GM08714 (cell line): ENCODE measurements around the gene MRC2.
"Not testable (repeated sequence)": the region's sequence is repeated elsewhere in the genome, so short reads cannot be mapped to it uniquely, and the experiment has no call there.

Source experiments
- H3K4me3 ChIP-seq: fragments of 200-500 bp; sonication (Bioruptor generic); 2 replicates; pipeline ENCODE4 v1.5.1; 2014; ENCODE audit warnings: mild to moderate bottlenecking, low read length, inconsistent platforms
- ZNF274 ChIP-seq: IDR thresholded peaks from 2 replicates; pipeline ENCODE4 v1.6.1; 2012; ENCODE audit warnings: mild to moderate bottlenecking, low read depth, low read length

The MRC2 gene, protein sequence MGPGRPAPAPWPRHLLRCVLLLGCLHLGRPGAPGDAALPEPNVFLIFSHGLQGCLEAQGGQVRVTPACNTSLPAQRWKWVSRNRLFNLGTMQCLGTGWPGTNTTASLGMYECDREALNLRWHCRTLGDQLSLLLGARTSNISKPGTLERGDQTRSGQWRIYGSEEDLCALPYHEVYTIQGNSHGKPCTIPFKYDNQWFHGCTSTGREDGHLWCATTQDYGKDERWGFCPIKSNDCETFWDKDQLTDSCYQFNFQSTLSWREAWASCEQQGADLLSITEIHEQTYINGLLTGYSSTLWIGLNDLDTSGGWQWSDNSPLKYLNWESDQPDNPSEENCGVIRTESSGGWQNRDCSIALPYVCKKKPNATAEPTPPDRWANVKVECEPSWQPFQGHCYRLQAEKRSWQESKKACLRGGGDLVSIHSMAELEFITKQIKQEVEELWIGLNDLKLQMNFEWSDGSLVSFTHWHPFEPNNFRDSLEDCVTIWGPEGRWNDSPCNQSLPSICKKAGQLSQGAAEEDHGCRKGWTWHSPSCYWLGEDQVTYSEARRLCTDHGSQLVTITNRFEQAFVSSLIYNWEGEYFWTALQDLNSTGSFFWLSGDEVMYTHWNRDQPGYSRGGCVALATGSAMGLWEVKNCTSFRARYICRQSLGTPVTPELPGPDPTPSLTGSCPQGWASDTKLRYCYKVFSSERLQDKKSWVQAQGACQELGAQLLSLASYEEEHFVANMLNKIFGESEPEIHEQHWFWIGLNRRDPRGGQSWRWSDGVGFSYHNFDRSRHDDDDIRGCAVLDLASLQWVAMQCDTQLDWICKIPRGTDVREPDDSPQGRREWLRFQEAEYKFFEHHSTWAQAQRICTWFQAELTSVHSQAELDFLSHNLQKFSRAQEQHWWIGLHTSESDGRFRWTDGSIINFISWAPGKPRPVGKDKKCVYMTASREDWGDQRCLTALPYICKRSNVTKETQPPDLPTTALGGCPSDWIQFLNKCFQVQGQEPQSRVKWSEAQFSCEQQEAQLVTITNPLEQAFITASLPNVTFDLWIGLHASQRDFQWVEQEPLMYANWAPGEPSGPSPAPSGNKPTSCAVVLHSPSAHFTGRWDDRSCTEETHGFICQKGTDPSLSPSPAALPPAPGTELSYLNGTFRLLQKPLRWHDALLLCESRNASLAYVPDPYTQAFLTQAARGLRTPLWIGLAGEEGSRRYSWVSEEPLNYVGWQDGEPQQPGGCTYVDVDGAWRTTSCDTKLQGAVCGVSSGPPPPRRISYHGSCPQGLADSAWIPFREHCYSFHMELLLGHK (N-terminal part only)

DNA sequence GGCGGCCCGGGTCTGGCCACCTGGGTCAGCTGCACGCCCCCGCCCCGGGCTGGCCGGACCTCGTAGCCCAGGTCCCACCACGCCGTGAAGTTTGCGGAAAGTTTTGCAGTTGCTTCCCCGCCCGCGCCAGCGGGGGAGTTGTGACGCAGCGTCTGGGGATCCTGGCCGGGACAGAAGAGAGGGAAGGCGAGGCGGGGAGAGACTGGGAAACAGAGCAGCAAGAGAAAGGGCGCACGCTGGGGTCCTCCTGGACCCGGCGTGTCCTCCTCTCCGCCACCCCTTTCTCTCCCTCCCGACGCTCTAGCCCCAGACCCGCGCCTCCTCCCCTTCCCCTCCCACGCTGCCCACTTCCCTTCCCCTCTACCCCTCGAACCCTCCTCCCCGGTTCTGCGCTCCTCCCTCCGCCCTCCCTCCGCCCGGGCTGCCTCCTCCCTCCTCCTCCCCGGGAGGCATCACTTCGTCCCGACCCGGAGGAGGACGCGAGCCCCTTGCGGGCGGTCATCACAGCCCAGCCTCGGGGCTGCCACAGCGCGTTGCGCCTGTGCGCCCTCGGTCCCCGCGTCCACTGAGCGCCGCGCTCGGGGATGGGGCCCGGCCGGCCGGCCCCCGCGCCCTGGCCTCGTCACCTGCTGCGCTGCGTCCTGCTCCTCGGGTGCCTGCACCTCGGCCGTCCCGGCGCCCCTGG, at the start of gene MRC2:
Gene MRC2 (plus strand): TSS at position 452 of the 685 bp plus-strand sequence. CDS start 133 bp downstream, at position 585.
- no peak for TF ChIP-seq ZNF274
- peak within 1 kb of the TSS; percentile 53 for H3K4me3 ChIP-seq

DNA sequence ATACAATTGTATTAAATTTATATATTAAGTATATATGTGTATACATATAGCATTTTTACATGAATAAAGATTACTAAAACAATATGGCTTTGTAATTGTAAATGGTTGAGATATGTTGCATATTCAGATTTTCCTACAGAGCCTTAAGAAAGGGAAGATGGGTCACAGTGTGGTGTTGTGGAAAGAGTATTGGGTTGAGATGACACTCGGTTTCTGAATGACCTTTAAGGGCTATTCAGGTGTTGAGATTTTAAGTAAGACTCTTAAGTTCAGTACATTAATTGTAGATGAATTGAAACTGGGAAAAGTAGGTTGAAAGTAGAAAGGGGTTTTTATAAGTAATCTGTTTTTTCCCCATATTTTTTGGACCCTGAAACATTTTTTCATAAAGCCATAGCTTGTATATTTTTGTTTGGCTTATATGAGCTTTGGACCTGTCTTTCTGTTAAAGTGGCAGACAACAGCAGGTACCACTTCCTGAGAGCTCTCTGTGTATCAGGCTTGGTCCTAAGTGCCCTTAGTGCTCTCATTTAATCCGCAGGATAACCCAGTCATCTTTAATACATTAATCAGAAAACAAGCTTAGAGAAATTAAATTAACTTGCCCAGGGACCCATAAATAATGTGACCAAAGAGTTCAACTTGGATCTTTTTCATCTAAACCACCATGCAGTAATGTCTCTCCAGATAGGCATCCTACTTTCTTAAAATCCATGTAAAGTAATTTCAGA, 48.5 kb upstream of the MRC2 start:
- H3K4me3 ChIP-seq: no peak overlapping the region
- no peak for TF ChIP-seq ZNF274

DNA sequence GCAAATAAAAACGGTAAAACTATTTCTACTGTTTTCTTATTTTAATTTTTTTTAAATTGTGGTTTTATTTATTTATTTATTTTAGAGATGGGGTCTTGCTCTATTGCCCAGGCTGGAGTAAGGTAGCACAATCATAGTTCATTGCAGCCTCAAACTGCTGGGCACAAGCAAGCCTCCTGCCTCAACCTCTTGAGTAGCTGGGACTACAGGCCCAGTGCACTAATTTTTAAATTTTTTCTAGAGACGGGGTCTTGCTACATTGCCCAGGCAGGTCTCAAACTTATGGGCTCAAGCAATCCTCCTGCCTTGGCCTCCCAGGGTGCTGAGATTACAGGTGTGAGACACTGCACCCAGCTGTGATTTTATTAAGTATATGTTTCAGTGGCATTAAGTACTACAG, 46.5 kb upstream of the MRC2 start:
- no peak for TF ChIP-seq ZNF274
- H3K4me3 ChIP-seq: no peak overlapping the region

DNA sequence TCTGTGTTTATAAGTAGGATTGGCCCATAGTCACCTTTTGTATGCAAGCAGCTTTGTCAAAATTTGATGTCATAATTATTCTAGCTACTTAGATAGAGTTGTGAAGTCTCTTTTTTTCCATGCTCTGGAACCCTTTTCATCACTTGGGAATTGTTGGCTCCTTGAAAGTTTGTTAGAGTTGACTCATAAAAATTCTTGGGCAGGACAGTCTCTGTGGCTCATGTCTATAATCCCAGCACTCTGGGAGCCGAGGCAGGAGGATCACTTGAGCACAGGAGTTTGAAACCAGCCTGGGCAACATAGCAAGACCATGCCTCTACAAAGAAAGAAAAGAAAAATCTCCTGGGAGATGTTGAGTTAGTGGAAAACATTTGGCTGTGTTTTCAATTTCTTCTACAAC, 45.7 kb upstream of the MRC2 start:
- no peak overlapping the region for H3K4me3 ChIP-seq
- no peak for TF ChIP-seq ZNF274

DNA sequence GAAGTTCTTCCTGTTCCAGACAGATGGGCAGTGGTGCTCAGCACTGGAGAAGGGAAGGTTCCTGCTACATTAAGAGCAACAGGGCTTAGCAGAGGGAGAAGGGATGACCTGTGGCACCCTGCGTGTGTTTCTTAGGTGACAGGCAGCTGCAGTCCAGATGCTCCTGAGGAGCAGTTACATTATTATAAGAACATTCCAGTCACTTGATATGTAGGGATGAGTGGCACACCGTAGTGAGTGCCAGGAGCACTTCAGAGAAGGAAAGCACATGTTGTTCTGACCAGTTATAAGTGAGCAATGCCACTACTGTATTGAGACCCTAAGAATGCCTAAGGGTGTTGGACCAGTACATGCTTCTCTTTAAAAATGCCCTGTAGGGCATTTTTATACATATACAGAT, 39.9 kb upstream of the MRC2 start:
- no peak overlapping the region for H3K4me3 ChIP-seq
- no peak for TF ChIP-seq ZNF274

DNA sequence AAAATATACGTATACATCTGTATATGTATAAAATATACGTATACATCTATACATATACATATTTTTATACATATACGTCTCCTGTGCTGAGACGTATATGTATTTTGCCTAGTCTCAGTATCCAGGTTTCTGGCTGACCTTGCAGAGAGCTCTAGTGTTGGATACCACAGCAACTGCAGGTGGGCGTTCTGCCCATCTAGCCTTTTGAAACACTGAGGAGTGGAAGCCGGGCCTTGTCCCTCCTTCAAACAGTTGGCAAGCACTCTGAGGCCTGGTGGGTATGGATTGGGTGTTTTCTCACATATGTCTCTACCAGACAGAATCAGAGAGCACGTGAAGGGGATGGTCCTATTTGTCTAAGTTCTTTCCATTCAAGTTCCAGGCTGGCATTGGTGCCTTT, 39.4 kb upstream of the MRC2 start:
- no peak for TF ChIP-seq ZNF274

DNA sequence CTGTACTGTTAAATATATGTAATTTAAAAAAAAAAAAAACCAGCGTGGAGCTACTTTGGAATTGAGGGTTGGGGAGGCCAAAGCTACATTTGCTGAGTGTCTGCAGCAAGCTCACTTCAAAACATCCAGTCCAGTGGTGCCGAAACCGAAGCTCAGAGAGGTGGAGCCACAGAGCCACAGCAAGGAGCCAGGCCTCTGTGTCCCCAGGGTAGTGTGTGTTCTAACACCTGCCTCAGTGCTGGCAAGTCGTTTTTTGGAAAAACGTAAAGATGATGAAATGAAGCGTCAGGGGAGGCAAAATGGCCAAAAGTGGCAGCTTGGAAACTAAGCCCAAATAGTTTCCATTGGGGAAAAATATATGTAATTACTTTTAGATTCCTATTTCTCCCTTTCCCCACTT, 36.1 kb upstream of the MRC2 start:
- H3K4me3 ChIP-seq: no peak overlapping the region
- no peak for TF ChIP-seq ZNF274

More for the DNA sequence above, 39.4 kb upstream of the MRC2 start:
- H3K4me3 ChIP-seq: no peak overlapping the region

DNA sequence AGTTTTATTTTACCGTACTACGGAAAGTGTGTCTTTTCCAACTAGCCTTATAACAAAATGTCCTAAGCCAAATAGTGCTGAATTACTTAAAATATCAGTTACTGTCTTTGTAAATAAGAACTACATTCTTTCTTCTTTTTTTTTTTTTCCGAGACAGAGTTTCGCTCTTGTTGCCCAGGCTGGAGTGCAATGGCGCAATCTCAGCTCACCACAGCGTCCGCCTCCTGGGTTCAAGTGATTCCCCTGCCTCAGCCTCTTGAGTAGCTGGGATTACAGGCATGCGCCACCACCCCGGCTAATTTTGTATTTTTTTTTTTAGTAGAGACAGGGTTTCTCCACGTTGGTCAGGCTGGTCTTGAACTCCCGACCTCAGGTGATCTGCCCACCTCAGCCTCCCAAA, 35.6 kb upstream of the MRC2 start:
- H3K4me3 ChIP-seq: not testable (repeated sequence)

DNA sequence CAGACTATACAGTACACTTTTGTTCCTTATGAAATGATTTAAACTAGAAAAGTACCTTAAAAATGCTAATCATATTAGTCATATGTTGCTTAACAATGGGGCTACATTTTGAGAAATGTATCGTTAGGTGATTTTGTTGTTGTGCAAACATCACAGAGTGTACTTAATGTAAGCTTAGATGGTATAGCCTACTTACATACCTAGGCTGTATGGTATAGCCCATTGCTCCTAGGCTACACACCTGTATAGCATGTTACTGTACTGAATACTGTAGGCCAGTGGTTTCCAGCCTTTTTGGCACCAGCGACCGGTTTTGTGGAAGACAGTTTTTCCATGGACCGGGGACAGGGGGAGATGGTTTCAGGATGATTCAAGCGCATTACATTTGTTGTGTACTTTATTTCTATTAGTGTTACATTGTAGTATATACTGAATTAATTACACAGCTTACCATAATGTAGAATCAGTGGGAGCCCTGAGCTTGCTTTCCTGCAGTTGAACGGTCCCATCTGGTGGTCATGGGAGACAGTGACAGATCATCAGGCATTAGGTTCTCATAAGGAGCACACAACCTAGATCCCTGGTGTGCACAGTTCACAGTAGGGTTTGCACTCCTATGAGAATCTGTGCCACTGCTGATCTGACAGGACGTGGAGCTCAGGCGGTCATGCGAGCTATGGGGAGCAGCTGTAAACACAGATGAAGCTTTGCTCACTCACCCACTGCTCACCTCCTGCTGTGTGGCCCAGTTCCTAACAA, 35.0 kb upstream of the MRC2 start:
- TF ChIP-seq ZNF274: no peak
- H3K4me3 ChIP-seq: no peak overlapping the region

DNA sequence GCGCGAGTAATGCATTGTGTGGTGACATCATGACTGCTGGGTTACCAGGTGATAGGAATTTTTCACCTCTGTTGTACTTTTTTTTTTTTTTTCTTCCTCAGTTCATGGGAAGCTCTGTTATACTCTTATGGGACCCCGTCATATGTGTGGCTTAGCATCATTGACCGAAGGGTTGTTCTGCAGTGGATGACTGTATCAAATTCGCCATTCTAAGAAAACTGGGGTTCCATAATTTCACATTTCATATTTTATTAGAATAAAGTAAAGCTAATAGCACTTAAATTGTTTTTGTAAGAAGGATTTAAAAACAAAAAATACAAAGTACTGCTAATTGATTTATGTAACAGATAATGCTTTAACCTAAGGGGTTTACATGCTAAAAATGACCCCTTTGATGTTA, 32.0 kb upstream of the MRC2 start:
- no peak overlapping the region for H3K4me3 ChIP-seq
- no peak for TF ChIP-seq ZNF274

DNA sequence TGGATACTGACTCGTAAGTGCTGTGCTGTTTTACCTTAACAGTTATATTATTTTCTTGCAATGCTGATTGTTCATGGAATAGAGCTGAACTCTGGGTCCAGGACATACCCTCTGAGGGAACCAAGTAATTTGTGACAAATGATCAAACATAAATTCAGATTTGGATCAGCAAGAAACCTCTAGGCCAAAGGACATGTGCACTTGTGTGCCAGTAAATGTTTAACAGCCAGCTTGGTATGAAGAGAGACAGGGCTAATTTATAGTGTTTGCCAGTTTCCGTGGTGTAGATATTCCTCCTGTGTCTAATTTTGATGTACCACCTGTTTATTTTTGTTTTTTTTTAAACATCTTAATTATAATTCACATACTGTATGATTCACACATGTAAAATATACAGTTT, 30.8 kb upstream of the MRC2 start:
- no peak for TF ChIP-seq ZNF274
- no peak overlapping the region for H3K4me3 ChIP-seq

DNA sequence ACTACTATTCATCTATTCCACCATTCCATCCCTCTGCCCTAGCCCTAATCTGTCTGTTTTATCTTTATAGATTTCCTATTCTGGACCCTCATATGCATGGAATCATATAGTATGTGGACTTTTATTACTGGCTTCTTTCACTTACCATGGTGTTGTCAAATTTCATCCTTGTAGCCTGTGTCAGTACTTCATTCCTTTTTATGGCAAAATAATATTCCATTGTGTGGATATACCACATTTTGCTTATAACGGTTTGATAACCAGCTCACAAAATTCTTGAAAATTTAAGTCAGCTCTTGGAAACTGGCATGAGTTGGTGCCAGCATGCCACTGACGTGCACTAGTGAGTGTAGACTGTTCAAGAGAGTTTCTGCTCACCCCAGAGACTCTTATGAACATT, 30.3 kb upstream of the MRC2 start:
- H3K4me3 ChIP-seq: no peak overlapping the region
- TF ChIP-seq ZNF274: no peak
